LNCaP clone FGC (cell line): ENCODE results near the gene KIF12.

ENCODE experiments used
- DNase-seq: peaks from one replicate; pipeline ENCODE4 v3.0.0-alpha.2; 2011; ENCODE audit warnings: low read depth
- H3K4me3 ChIP-seq: 2 replicates; pipeline ENCODE4 v1.5.1; 2011; ENCODE audit warnings: mild to moderate bottlenecking, low read depth, low read length, control low read depth
- CTCF ChIP-seq: IDR thresholded peaks from 2 replicates; pipeline ENCODE4 v1.5.1; 2012; ENCODE audit warnings: mild to moderate bottlenecking; ENCODE audit not compliant: control insufficient read depth, insufficient read depth; ENCODE audit errors: extremely low read depth

KIF12 gene

GRCh38 chr9:114123031-114123977 is 24.2 kb upstream of the KIF12 start:
- H3K4me3 ChIP-seq, result no peak overlapping the region
- no peak for TF ChIP-seq CTCF
- DNase-seq, result no peak

GRCh38 chr9:114122136-114123027 is 23.3 kb upstream of the KIF12 start:
- TF ChIP-seq CTCF, result no peak
- no peak overlapping the region for H3K4me3 ChIP-seq
- DNase-seq, result no peak

GRCh38 chr9:114121227-114122135 is 22.4 kb upstream of the KIF12 start:
- TF ChIP-seq CTCF, result no peak
- H3K4me3 ChIP-seq, result no peak overlapping the region
- no peak for DNase-seq

- no peak for TF ChIP-seq CTCF
- no peak for DNase-seq
- H3K4me3 ChIP-seq, result no peak overlapping the region
These were observed 21.3 kb upstream of the KIF12 start for GRCh38 chr9:114120192-114121014.

GRCh38 chr9:114119242-114120191 is 20.4 kb upstream of the KIF12 start:
- DNase-seq, result no peak

More at GRCh38 chr9:114119242-114120191, 20.4 kb upstream of the KIF12 start:
- H3K4me3 ChIP-seq, result no peak overlapping the region
- no peak for TF ChIP-seq CTCF
